ENCODE data around the gene UBE2J2.

Gene UBE2J2

DNA sequence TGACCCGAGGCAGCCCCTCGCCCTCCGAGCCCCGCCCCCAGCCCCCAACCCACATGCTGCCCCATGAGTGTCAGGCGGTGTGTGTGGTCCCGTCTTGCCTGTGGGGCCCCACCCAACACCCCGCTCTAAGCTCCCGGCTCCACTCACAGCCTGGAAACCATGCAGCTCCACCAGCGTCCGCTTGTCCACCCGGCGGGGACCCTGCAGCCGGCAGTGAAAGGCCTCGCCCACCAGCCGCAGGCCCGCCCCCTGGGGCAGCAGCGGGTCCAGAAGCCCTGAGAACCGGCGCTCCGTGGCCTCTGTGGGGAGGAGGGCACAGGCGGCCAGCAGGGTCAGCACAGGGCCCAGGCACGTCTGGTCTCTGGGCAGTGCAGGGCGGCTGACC lies 29.9 kb downstream of the UBE2J2 start:
- POLR2A ChIA-PET: no interaction called here
- CTCF ChIA-PET: no interaction called here
- TF ChIP-seq SUZ12 (IDR thresholded peaks at IDR 0.05): no peak
- TF ChIP-seq FOXK2 (IDR thresholded peaks at IDR 0.05): no peak
- no peak for TF ChIP-seq FOXM1 (IDR thresholded peaks at IDR 0.05; ENCODE audit: borderline replicate concordance)
- no peak for TF ChIP-seq ZNF384 (IDR thresholded peaks at IDR 0.05)
- TF ChIP-seq BHLHE40 (IDR thresholded peaks at IDR 0.05; ENCODE audit: borderline replicate concordance): no peak
- no peak for TF ChIP-seq NFRKB (IDR thresholded peaks at IDR 0.05)
- TF ChIP-seq TARDBP (IDR thresholded peaks at IDR 0.05): no peak
- TF ChIP-seq ELF4 (IDR thresholded peaks at IDR 0.05): no peak
- TF ChIP-seq LEF1 (IDR thresholded peaks at IDR 0.05; ENCODE audit: borderline replicate concordance): no peak
- no peak for TF ChIP-seq HDGF (IDR thresholded peaks at IDR 0.05; ENCODE audit: borderline replicate concordance)
- TF ChIP-seq SP1 (IDR thresholded peaks at IDR 0.05): no peak
- no peak for TF ChIP-seq L3MBTL2 (conservative IDR thresholded peaks at IDR 0.05)
- no peak for TF ChIP-seq FOXA1 (IDR thresholded peaks at IDR 0.05)
- TF ChIP-seq, protein P1, sequence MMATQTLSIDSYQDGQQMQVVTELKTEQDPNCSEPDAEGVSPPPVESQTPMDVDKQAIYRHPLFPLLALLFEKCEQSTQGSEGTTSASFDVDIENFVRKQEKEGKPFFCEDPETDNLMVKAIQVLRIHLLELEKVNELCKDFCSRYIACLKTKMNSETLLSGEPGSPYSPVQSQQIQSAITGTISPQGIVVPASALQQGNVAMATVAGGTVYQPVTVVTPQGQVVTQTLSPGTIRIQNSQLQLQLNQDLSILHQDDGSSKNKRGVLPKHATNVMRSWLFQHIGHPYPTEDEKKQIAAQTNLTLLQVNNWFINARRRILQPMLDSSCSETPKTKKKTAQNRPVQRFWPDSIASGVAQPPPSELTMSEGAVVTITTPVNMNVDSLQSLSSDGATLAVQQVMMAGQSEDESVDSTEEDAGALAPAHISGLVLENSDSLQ (IDR thresholded peaks at IDR 0.05): no peak
- TF ChIP-seq CTBP1 (IDR thresholded peaks at IDR 0.05; ENCODE audit: borderline replicate concordance): no peak
- no peak for TF ChIP-seq ARNT (IDR thresholded peaks at IDR 0.05)
- no peak for DNase-seq (ENCODE audit: extremely low spot score)

DNA sequence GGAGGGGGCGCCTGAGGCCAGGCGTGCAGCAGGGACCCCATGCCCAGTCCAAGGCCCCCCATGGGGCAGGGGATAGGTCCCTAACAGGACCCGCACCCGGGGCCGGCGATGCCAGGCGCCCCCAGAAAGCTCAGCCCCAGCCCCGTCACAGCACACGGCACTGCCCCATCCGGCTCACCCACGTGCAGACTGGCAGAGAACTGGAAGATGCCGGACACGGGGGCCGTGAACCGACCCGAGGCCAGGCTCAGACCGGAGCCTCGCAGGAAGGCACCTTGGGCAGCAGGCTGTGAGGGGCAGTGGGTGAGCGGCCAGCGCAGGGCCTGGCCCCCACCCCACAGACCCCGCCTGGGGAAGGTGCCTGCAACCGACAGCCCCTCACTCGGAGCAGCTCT lies 30.4 kb downstream of the UBE2J2 start:
- POLR2A ChIA-PET: no interaction called here
- DNase-seq (ENCODE audit: extremely low spot score): no peak
- CTCF ChIA-PET: no interaction called here
- no peak for TF ChIP-seq SP1 (IDR thresholded peaks at IDR 0.05)
- TF ChIP-seq, protein P1 (IDR thresholded peaks at IDR 0.05): no peak
- TF ChIP-seq ARNT (IDR thresholded peaks at IDR 0.05): no peak
- no peak for TF ChIP-seq FOXA1 (IDR thresholded peaks at IDR 0.05)
- no peak for TF ChIP-seq SUZ12 (IDR thresholded peaks at IDR 0.05)
- no peak for TF ChIP-seq FOXM1 (IDR thresholded peaks at IDR 0.05; ENCODE audit: borderline replicate concordance)
- no peak for TF ChIP-seq FOXK2 (IDR thresholded peaks at IDR 0.05)
- no peak for TF ChIP-seq LEF1 (IDR thresholded peaks at IDR 0.05; ENCODE audit: borderline replicate concordance)
- no peak for TF ChIP-seq BHLHE40 (IDR thresholded peaks at IDR 0.05; ENCODE audit: borderline replicate concordance)
- TF ChIP-seq ELF4 (IDR thresholded peaks at IDR 0.05): no peak
- no peak for TF ChIP-seq TARDBP (IDR thresholded peaks at IDR 0.05)

DNA sequence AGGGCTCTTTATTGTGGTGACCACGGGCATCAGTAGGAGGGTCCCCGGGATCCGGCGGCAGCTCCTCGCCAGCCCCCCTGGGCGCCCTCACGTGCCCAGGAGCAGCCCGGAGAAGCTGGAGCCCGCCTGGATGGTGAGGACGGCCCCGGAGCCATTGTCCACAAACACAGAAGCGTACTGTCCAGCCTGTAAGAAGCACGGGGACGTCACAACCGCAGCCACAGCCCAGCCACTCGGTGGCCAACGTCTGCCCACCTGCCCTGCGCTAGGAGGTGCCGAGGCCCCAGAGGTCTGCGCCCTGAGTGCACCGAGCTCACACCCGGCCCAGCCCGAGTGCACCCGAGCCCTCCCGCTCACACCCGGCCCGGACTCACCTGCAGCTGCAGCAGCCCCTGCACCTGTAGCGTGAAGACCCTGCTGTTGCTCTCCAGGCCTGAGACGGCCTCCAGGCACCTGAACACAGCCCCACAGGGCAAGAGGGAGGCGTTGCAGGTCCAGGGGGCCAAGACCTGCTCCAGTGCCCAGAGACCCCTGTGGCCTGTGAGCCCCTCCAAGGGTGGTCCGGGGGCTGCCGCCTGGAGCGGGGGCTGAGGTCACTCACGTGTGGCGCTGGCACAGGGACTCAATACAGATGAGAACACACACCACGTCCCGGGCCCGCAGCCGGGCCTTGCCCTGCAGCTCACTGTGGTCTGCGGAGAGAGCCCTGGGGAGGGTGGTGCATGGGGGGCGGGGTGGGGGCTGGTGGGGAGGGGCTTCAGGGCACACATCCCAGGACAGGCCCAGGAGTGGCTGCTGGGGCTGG lies 31.0 kb downstream of the UBE2J2 start:
- no peak for DNase-seq (ENCODE audit: extremely low spot score)
- POLR2A ChIA-PET: no interaction called here
- TF ChIP-seq FOXK2 (IDR thresholded peaks at IDR 0.05): no peak
- no peak for TF ChIP-seq BHLHE40 (IDR thresholded peaks at IDR 0.05; ENCODE audit: borderline replicate concordance)
- no peak for TF ChIP-seq CTBP1 (IDR thresholded peaks at IDR 0.05; ENCODE audit: borderline replicate concordance)
- no peak for TF ChIP-seq SUZ12 (IDR thresholded peaks at IDR 0.05)
- no peak for TF ChIP-seq ARNT (IDR thresholded peaks at IDR 0.05)
- CTCF ChIA-PET: no interaction called here

DNA sequence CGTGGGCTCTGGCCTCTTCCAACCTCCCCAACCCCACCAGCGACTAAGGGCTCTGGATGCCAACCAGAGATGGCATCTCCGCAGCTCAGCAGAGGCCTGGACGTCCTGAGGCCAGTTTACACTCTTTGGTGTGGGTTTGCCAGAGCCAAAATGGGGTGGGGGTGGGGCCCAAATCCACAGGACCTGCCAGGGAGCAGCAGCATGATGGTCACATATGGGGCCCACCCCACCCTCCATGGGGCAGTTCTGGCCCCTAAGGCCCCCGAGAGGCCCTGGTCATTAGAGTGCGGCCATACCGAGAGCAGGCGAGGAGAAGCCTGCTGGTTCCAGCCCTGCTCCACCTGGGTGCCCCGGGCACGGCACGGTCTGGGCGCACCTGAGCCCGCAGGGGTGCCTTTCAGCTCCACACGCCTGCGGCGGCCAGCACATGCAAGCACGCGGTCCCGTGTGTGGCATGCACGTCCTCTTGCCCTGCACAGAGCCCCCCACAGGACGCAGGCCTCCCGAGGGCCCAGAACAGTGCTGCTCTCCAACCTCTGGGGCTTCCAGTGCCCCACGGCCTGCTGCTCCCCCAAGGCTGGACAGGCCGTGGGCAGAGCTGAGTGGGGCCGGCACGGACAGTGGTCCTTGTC lies 31.9 kb downstream of the UBE2J2 start:
- POLR2A ChIA-PET: no interaction called here
- CTCF ChIA-PET: no interaction called here
- TF ChIP-seq SP1 (IDR thresholded peaks at IDR 0.05) (no peak), ZNF384 (IDR thresholded peaks at IDR 0.05) (no peak), FOXM1 (IDR thresholded peaks at IDR 0.05; ENCODE audit: borderline replicate concordance) (no peak), ARNT (IDR thresholded peaks at IDR 0.05) (no peak), NFRKB (IDR thresholded peaks at IDR 0.05) (no peak), BHLHE40 (IDR thresholded peaks at IDR 0.05; ENCODE audit: borderline replicate concordance) (no peak), HDGF (IDR thresholded peaks at IDR 0.05; ENCODE audit: borderline replicate concordance) (no peak), ELF4 (IDR thresholded peaks at IDR 0.05) (no peak), TARDBP (IDR thresholded peaks at IDR 0.05) (no peak), FOXA1 (IDR thresholded peaks at IDR 0.05) (no peak), L3MBTL2 (conservative IDR thresholded peaks at IDR 0.05) (no peak), SUZ12 (IDR thresholded peaks at IDR 0.05) (no peak), LEF1 (IDR thresholded peaks at IDR 0.05; ENCODE audit: borderline replicate concordance) (no peak), FOXK2 (IDR thresholded peaks at IDR 0.05) (no peak), CTBP1 (IDR thresholded peaks at IDR 0.05; ENCODE audit: borderline replicate concordance) (no peak)
- TF ChIP-seq, protein P1 (IDR thresholded peaks at IDR 0.05): no peak

DNA sequence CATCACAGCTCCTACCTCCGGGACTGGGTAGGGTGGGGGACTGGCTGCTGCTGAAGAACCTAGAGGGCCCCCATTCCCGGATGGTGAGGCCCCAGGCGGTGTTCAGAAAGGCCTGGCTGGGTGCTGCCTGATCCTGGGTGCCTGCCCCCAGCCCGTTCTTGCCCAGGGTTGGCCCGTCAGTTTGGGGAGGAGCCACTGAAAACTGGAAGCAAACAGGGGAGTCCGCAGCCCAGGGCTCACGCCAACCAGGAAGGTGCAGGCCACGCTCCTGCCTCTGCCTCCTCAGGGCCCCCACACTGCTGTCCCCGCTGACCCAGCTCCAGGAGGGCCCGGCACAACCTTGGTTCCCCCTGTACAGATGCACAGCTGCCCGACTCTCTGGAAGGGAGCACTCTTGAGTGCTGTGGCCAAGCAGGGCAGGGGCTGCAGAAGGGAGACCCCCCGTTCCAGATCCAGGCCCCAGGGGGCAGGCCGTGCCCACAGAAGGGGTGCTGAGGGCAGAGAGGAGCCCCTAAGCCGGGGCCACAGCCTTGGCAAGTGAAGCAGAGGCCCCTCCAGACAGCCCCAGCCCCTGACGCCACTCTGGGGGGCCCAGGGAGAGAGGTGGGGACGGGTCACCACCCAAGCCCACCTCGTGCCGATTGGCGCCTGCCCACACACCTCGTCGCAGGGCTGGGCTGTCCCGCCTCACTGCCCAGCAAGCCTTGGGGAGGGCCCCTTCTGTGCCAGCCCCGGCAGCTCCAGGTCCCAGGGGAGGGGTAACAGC lies 32.6 kb downstream of the UBE2J2 start:
- POLR2A ChIA-PET: no interaction called here
- CTCF ChIA-PET: no interaction called here
- DNase-seq (ENCODE audit: extremely low spot score): no peak
- no peak for TF ChIP-seq LEF1 (IDR thresholded peaks at IDR 0.05; ENCODE audit: borderline replicate concordance)
- no peak for TF ChIP-seq NFRKB (IDR thresholded peaks at IDR 0.05)
- no peak for TF ChIP-seq TARDBP (IDR thresholded peaks at IDR 0.05)
- no peak for TF ChIP-seq HDGF (IDR thresholded peaks at IDR 0.05; ENCODE audit: borderline replicate concordance)
- TF ChIP-seq BHLHE40 (IDR thresholded peaks at IDR 0.05; ENCODE audit: borderline replicate concordance): no peak
- no peak for TF ChIP-seq FOXK2 (IDR thresholded peaks at IDR 0.05)
- no peak for TF ChIP-seq FOXA1 (IDR thresholded peaks at IDR 0.05)
- no peak for TF ChIP-seq ARNT (IDR thresholded peaks at IDR 0.05)
- no peak for TF ChIP-seq FOXM1 (IDR thresholded peaks at IDR 0.05; ENCODE audit: borderline replicate concordance)
- TF ChIP-seq ZNF384 (IDR thresholded peaks at IDR 0.05): no peak
- TF ChIP-seq ELF4 (IDR thresholded peaks at IDR 0.05): no peak
- no peak for TF ChIP-seq L3MBTL2 (conservative IDR thresholded peaks at IDR 0.05)
- no peak for TF ChIP-seq SUZ12 (IDR thresholded peaks at IDR 0.05)
- TF ChIP-seq CTBP1 (IDR thresholded peaks at IDR 0.05; ENCODE audit: borderline replicate concordance): no peak

More for the DNA sequence above, 31.9 kb downstream of the UBE2J2 start:
- DNase-seq (ENCODE audit: extremely low spot score): no peak

Measured in HEK293T (cell line).